AG04449 (cell line): ENCODE results near the gene OR3A2.
"Not testable (repeated sequence)": the region's sequence is repeated elsewhere in the genome, so short reads cannot be mapped to it uniquely, and the experiment has no call there.

Experiments
- CTCF ChIA-PET: fragments of 350-600 bp; formaldehyde crosslinking; extraction: SDS; loops from one replicate; lab custom pipeline; 2021; ENCODE audit warnings: antibody characterized with exemption; lab: Yijun Ruan, JAX
- POLR2A ChIA-PET: fragments of 400-600, 350-600 bp; formaldehyde crosslinking; extraction: SDS; loops from one replicate; lab custom pipeline; 2020; ENCODE audit warnings: antibody characterized with exemption, inconsistent platforms; lab: Yijun Ruan, JAX
- DNase-seq: peaks from one replicate; pipeline ENCODE4 v3.0.0-alpha.2; 2010; ENCODE audit warnings: low read depth, low spot score
- H3K4me3 ChIP-seq: 2 replicates; pipeline ENCODE4 v1.5.1; 2011; ENCODE audit warnings: low read depth, mild to moderate bottlenecking, control low read depth, low read length
- TF ChIP-seq, protein P1 (sequence below): IDR thresholded peaks from one replicate; pipeline ENCODE4 v1.5.1; 2011; ENCODE audit warnings: mild to moderate bottlenecking, moderate library complexity, low read length, control low read depth, inconsistent platforms; ENCODE audit not compliant: insufficient read depth; ENCODE audit errors: missing control alignments

OR3A2 gene

DNA sequence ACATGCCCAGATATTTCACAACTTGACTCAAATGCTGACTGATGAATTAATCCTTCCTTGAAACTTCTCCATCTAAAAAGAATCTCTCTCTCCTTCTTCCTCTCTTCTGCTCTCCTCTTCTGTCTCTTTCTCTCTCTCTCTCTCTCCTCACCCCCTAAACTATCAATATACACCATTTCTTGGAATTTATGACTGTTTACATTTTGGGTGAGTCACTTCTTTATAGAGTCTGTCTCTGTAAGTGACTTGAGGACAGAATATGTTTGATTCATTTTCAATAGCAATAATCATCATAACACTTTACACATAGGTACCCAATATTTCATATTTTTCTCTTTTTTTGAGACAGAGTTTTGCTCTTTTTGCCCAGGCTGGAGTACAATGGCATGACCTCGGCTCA, 103.2 kb downstream of the OR3A2 start:
- TF ChIP-seq, protein P1, sequence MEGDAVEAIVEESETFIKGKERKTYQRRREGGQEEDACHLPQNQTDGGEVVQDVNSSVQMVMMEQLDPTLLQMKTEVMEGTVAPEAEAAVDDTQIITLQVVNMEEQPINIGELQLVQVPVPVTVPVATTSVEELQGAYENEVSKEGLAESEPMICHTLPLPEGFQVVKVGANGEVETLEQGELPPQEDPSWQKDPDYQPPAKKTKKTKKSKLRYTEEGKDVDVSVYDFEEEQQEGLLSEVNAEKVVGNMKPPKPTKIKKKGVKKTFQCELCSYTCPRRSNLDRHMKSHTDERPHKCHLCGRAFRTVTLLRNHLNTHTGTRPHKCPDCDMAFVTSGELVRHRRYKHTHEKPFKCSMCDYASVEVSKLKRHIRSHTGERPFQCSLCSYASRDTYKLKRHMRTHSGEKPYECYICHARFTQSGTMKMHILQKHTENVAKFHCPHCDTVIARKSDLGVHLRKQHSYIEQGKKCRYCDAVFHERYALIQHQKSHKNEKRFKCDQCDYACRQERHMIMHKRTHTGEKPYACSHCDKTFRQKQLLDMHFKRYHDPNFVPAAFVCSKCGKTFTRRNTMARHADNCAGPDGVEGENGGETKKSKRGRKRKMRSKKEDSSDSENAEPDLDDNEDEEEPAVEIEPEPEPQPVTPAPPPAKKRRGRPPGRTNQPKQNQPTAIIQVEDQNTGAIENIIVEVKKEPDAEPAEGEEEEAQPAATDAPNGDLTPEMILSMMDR, result no peak
- ChIA-PET POLR2A (no interaction called here), CTCF (no interaction called here)
- H3K4me3 ChIP-seq, result no peak overlapping the region
- DNase-seq, result no peak

DNA sequence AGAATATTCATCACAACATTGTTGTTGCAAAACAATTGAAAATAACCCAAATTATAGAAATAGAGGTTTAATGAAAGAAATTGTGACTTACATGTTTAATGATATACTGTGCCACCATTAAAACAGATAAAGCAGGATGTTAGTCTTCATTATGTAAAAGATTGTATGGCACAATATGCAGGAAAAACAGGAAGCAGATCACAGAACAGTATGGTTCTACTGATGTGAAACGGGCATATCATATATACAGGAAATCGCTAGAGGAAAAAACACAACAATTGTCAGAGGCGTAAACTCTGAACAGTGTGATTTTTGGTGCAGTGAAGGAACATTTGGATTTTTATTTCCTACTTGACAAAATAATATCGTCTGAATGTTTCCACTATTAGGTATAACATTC, 110.0 kb downstream of the OR3A2 start:
- DNase-seq, result no peak
- TF ChIP-seq, protein P1, result no peak
- CTCF ChIA-PET, result no interaction called here
- POLR2A ChIA-PET, result no interaction called here
- H3K4me3 ChIP-seq, result no peak overlapping the region

DNA sequence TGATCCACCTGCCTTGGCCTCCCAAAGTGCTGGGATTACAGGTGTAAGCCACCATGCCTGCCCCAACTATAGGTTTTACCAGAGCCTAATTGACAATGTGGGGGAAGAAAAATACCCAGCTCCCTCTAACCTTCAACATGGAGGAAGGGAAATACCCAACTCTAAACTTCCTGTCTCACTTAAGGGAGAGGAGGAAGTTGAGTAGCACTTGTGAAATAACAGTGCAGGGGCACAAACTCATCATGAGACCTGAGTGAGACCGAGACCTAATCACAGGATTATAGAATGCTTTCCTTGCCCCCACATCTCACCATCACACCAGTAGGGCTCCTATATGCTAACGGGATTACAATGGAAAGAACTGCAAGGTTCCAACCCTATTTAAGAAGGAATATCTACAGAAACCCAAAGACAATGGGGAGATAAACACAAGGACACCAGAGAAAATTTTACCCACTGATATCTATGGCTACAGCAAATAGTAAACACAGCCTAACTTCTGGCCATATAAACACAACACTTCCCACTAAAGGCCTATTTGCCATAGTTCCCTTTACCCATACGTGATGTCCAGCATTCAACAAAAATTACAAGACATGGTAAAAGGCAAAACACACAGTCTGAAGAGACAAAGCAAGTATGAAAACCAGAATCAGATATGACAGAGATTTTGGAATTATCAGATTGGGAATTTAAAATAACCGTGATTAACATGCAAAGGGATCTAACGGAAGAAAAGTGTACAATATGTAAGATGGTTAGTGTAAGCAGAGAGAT, 114.8 kb downstream of the OR3A2 start:
- DNase-seq, result no peak
- ChIA-PET POLR2A (no interaction called here), CTCF (no interaction called here)
- no peak overlapping the region for H3K4me3 ChIP-seq
- TF ChIP-seq, protein P1, result no peak

DNA sequence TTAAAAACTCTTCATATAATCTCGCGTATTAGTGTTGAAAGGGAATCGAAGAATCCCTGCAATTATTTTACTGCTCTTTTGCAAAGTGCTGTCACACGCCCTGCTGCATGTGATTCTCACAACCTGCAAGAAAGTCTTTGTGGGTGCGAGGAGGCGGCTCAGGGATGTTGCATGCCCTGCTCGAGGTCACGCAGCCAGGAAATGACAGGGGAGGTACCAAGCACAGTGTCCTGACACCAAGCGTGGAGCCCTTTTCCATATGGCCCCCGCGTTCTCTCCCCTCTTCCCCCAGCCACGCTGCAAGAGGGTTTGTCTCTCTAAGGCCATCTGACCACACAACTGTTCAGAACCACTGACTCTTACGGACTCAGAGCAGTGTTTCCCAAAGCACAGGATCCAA, 125.5 kb downstream of the OR3A2 start:
- TF ChIP-seq, protein P1, result no peak
- no peak for DNase-seq
- CTCF ChIA-PET, result no interaction called here
- no peak overlapping the region for H3K4me3 ChIP-seq
- POLR2A ChIA-PET, result no interaction called here

DNA sequence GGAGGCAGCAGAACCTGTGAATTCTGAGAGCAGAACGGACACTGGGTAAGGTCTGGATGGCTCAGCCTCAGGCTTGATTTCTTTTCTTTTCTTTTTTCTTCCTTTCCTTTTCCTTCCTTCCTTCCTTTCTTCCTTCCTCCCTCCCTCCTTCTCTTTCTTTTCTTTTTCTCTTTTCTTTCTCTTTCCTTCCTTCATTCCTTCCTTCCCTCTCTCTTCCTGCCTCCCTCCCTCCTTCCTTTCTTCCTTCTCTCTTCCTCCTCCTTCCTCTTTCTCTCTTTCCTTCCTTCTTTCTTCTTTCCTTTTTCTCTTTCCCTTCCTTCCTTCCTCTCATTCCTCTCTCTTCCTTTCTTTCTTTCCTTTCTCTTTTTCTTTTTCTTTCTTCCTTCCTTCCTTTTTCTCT, 125.9 kb downstream of the OR3A2 start:
- no peak overlapping the region for H3K4me3 ChIP-seq
- TF ChIP-seq, protein P1, result no peak
- DNase-seq, result no peak
- ChIA-PET POLR2A (no interaction called here), CTCF (no interaction called here)

DNA sequence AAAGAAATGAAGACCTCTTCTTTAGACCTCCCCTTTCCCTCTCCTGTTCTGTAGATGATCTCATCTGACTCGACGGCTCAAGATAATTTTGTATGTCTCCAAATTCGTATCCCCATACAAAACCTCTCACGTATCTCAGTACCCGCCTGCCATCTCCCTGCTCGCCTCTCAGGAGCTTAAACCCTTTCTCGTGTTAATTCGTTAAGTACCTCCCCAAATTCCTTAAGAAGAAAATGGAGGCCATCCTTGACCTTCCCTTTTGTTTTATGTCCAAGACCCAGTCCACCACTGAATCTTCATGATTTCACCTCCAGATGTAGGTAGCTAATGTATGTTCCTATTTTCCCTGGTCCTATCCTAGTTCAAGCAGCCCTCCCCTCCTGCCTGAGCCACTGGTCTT, 129.5 kb downstream of the OR3A2 start:
- H3K4me3 ChIP-seq, result no peak overlapping the region
- ChIA-PET POLR2A (no interaction called here), CTCF (no interaction called here)
- no peak for DNase-seq
- TF ChIP-seq, protein P1, result no peak

DNA sequence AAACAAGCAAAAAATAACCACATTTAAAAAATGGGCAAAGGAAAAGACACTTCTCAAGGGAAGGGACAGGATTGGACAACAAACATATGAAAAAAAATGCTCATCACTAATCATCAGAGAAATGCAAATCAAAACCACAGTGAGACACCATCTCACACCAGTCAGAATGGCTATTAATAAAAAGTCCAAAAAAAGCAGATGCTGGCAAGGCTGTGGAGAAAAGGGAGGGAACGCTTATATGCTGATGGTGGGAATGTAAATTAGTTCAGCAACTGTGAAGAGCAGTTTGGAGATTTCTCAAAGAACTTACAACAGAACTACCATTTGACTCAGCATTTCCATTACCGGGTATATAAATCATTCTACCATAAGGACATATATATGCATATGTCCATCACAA, 137.1 kb downstream of the OR3A2 start:
- DNase-seq, CTCF ChIA-PET, H3K4me3 ChIP-seq, POLR2A ChIA-PET: not testable (repeated sequence)

DNA sequence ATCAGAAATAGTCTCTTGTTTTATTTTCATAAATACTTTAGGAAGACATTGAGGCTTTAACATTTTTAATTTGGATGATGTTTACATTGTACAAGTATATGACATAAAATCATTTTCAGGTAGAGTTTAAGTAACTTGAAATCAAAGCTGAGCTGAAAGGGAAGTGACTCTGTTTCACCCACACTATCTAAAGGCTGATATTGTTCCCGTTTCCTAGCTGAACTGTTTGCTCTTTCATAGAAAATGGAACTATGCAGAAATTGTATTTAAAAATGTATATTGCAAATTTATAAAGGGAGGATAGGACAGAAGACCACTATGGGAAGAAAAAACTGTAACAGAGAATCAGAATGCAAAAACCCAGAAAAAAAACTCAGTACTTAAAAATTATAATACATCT, 141.3 kb downstream of the OR3A2 start:
- CTCF ChIA-PET, H3K4me3 ChIP-seq, DNase-seq, POLR2A ChIA-PET: not testable (repeated sequence)

DNA sequence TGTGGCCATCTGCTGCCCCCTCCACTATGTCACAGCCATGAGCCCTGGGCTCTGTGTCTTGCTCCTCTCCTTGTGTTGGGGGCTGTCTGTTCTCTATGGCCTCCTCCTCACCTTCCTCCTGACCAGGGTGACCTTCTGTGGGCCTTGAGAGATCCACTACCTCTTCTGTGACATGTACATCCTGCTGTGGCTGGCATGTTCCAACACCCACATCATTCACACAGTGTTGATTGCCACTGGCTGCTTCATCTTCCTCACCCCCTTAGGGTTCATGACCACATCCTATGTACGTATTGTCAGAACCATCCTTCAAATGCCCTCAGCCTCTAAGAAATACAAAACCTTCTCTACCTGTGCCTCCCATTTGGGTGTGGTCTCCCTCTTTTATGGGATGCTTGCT, 145.1 kb downstream of the OR3A2 start:
- H3K4me3 ChIP-seq, DNase-seq, CTCF ChIA-PET, POLR2A ChIA-PET: not testable (repeated sequence)

DNA sequence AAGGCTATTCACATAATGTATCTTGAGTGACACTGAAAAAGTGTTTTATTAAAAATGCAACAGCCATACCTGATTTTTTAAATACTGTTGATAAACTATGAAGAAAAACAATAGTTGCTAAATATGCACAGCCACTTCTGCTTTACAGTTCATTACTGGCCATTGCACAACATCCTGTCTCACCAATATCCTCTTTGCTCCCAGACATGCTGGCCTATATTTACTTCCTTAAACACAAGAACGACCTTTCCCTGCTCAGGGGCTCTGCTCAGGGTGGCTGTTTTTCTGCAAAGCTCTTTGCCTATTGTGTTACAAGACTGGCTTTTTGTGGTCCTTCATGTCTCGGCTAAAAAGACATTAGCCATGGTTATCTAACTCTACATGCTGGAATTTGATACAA, 147.4 kb downstream of the OR3A2 start:
- CTCF ChIA-PET, POLR2A ChIA-PET: not testable (repeated sequence)

More for the DNA sequence above, 147.4 kb downstream of the OR3A2 start:
- DNase-seq, H3K4me3 ChIP-seq: not testable (repeated sequence)
